ENCODE data around the gene CTNNA3. TPM values are rescaled to one million over a fixed set of nuclear protein-coding genes. Genes with fewer than 3 reads are reported as not detected.

Gene CTNNA3
- total RNA-seq, 6 donors from 2014 or later, result 0.20 to 2.0 TPM; not detected in 4

GRCh38 chr10:66717231-66717981, 978.6 kb downstream of the CTNNA3 start:
- 79 to 84% methylated on average over 8 of the region's 8 CpGs for WGBS, 2 donors
- TF ChIP-seq EP300 (IDR thresholded peaks at IDR 0.05) (no peak), CTCF (IDR thresholded peaks at IDR 0.05) (no peak), POLR2A (IDR thresholded peaks at IDR 0.05) (no peak), POLR2AphosphoS5 (IDR thresholded peaks at IDR 0.05) (no peak)
- H3K9me3 ChIP-seq, result no peaks in the 10 kb centered on the region
- H3K4me3 ChIP-seq, result no peak overlapping the region
- no peaks in the 10 kb centered on the region for H3K4me1 ChIP-seq
- no peaks in the 10 kb centered on the region for H3K27me3 ChIP-seq
- H3K27ac ChIP-seq, result no peak overlapping the region
- no peaks in the 10 kb centered on the region for H3K36me3 ChIP-seq
- DNase-seq, result no peak
- ATAC-seq (ENCODE audit: low FRiP score in 2 of 2), result no peak

GRCh38 chr10:66714741-66715140, 981.3 kb downstream of the CTNNA3 start:
- no peaks in the 10 kb centered on the region for H3K36me3 ChIP-seq
- H3K27me3 ChIP-seq, result no peaks in the 10 kb centered on the region
- 52 to 58% methylated on average over 1 of the region's 1 CpG for WGBS, 2 donors
- H3K9me3 ChIP-seq, result no peaks in the 10 kb centered on the region
- ATAC-seq (ENCODE audit: low FRiP score in 2 of 2) (no peak), DNase-seq (no peak)
- H3K4me3 ChIP-seq, result no peak overlapping the region
- no peaks in the 10 kb centered on the region for H3K4me1 ChIP-seq
- H3K27ac ChIP-seq, result no peak overlapping the region
- TF ChIP-seq POLR2AphosphoS5 (IDR thresholded peaks at IDR 0.05), result no peak
- TF ChIP-seq POLR2A (IDR thresholded peaks at IDR 0.05), result no peak
- TF ChIP-seq CTCF (IDR thresholded peaks at IDR 0.05), result no peak
- TF ChIP-seq EP300 (IDR thresholded peaks at IDR 0.05), result no peak

- TF ChIP-seq POLR2A (IDR thresholded peaks at IDR 0.05), result no peak
- no peak for TF ChIP-seq POLR2AphosphoS5 (IDR thresholded peaks at IDR 0.05)
- TF ChIP-seq EP300 (IDR thresholded peaks at IDR 0.05), result no peak
- TF ChIP-seq CTCF (IDR thresholded peaks at IDR 0.05), result no peak
- Histone ChIP-seq H3K27me3 (no peaks in the 10 kb centered on the region), H3K36me3 (no peaks in the 10 kb centered on the region), H3K4me1 (no peaks in the 10 kb centered on the region), H3K9me3 (no peaks in the 10 kb centered on the region), H3K27ac (no peak overlapping the region), H3K4me3 (no peak overlapping the region)
- 73 to 96% methylated on average over 1 of the region's 1 CpG for WGBS, 2 donors
- DNase-seq (no peak), ATAC-seq (ENCODE audit: low FRiP score in 2 of 2) (no peak)
Measured at GRCh38 chr10:66713387-66713786, 982.6 kb downstream of the CTNNA3 start.

- Histone ChIP-seq H3K9me3 (no peaks in the 10 kb centered on the region), H3K4me3 (no peak overlapping the region), H3K36me3 (no peaks in the 10 kb centered on the region), H3K4me1 (no peaks in the 10 kb centered on the region), H3K27me3 (no peaks in the 10 kb centered on the region), H3K27ac (no peak overlapping the region)
- ATAC-seq (ENCODE audit: low FRiP score in 2 of 2) (no peak), DNase-seq (no peak)
- WGBS, 2 donors, result 85 to 100% methylated on average over 1 of the region's 1 CpG
- TF ChIP-seq CTCF (IDR thresholded peaks at IDR 0.05), result no peak
- TF ChIP-seq EP300 (IDR thresholded peaks at IDR 0.05), result no peak
- TF ChIP-seq POLR2AphosphoS5 (IDR thresholded peaks at IDR 0.05), result no peak
Measured at GRCh38 chr10:66698069-66698468, 997.9 kb downstream of the CTNNA3 start.

GRCh38 chr10:66695046-66695445, 1000.9 kb downstream of the CTNNA3 start:
- no peak overlapping the region for H3K4me3 ChIP-seq
- no peak for ATAC-seq (ENCODE audit: low FRiP score in 2 of 2)
- 71 to 79% methylated on average over 1 of the region's 1 CpG for WGBS, 2 donors

More at GRCh38 chr10:66695046-66695445, 1000.9 kb downstream of the CTNNA3 start:
- no peaks in the 10 kb centered on the region for H3K4me1 ChIP-seq
- no peak overlapping the region for H3K27ac ChIP-seq
- no peaks in the 10 kb centered on the region for H3K36me3 ChIP-seq
- no peaks in the 10 kb centered on the region for H3K27me3 ChIP-seq
- TF ChIP-seq POLR2A (IDR thresholded peaks at IDR 0.05) (no peak), CTCF (IDR thresholded peaks at IDR 0.05) (no peak), EP300 (IDR thresholded peaks at IDR 0.05) (no peak), POLR2AphosphoS5 (IDR thresholded peaks at IDR 0.05) (no peak)
- H3K9me3 ChIP-seq, result no peaks in the 10 kb centered on the region
- no peak for DNase-seq

Measured in upper lobe of left lung (tissue), 6 donors.